Caco-2 (cell line): ENCODE data around the gene WDR76. TPM values are rescaled to one million over a fixed set of nuclear protein-coding genes. Genes with fewer than 3 reads are reported as not detected.
"Not testable (repeated sequence)": the region's sequence is repeated elsewhere in the genome, so short reads cannot be mapped to it uniquely, and the experiment has no call there.

Source experiments
- BruUV-seq: library from RNA; stranded (reverse); fragments of 400-500 nt; replicated peaks from 2 replicates; lab custom pipeline; 2021; lab: Mats Ljungman, UMichigan
- CTCF ChIA-PET: fragments of 300-600 bp; sonication (Branson Sonifier 250); formaldehyde crosslinking; loops from one replicate; lab custom pipeline; 2022; ENCODE audit warnings: antibody characterized with exemption; lab: Charles Lee
- POLR2A ChIA-PET: fragments of 300-600 bp; sonication (Branson Sonifier 250); formaldehyde crosslinking; loops from one replicate; lab custom pipeline; 2022; ENCODE audit warnings: antibody characterized with exemption; lab: Charles Lee
- DNase-seq, 2 experiments: peaks; one replicate each; pipeline versions ENCODE4 v3.0.0 to v3.0.0-alpha.2; 2020 to 2022
- H3K27me3 ChIP-seq: replicated peaks from 2 replicates; pipeline ENCODE4 v1.6.0; 2011; ENCODE audit warnings: low read length; ENCODE audit not compliant: control insufficient read depth, insufficient read depth
- H3K36me3 ChIP-seq: 2 replicates; pipeline ENCODE4 v1.5.1; 2011; ENCODE audit warnings: low read length; ENCODE audit not compliant: control insufficient read depth, insufficient read depth
- H3K4me1 ChIP-seq: fragments of 250-450 bp; sonication (Bioruptor Pico); 2 replicates; pipeline ENCODE4 v1.5.1; 2020; ENCODE audit warnings: mild to moderate bottlenecking
- H3K4me3 ChIP-seq: 2 replicates; pipeline ENCODE4 v1.5.1; 2011; ENCODE audit warnings: low read depth, mild to moderate bottlenecking, control low read depth, low read length
- H3K9me3 ChIP-seq: fragments of 250-450 bp; sonication (Bioruptor Pico); 2 replicates; pipeline ENCODE4 v1.5.1; 2020; ENCODE audit warnings: mild to moderate bottlenecking, moderate library complexity
- H3K27ac Mint-ChIP-seq: one replicate; pipeline ENCODE4 v1.8.0; 2022; ENCODE audit warnings: mixed read lengths; ENCODE audit not compliant: unreplicated experiment
- H3K27me3 Mint-ChIP-seq: one replicate; pipeline ENCODE4 v1.8.0; 2022; ENCODE audit warnings: mixed read lengths; ENCODE audit not compliant: insufficient read depth, unreplicated experiment
- H3K36me3 Mint-ChIP-seq: one replicate; pipeline ENCODE4 v1.8.0; 2022; ENCODE audit warnings: mild to moderate bottlenecking, mixed read lengths; ENCODE audit not compliant: insufficient read depth, unreplicated experiment
- H3K4me1 Mint-ChIP-seq: one replicate; pipeline ENCODE4 v1.8.0; 2022; ENCODE audit warnings: low read depth, mixed read lengths; ENCODE audit not compliant: unreplicated experiment
- H3K4me3 Mint-ChIP-seq: one replicate; pipeline ENCODE4 v1.8.0; 2022; ENCODE audit warnings: mild to moderate bottlenecking, moderate library complexity, mixed read lengths; ENCODE audit not compliant: unreplicated experiment
- H3K9me3 Mint-ChIP-seq: one replicate; pipeline ENCODE4 v1.8.0; 2022; ENCODE audit warnings: mixed read lengths; ENCODE audit not compliant: unreplicated experiment
- intact Hi-C: fragments of 100-400 bp; cut with micrococcal nuclease; formaldehyde crosslinking; loops from one replicate; pipeline ENCODE4 v1.10.0; 2022; ENCODE audit not compliant: unreplicated experiment
- total RNA-seq: library from RNA; stranded (reverse); gene quantifications from 2 replicates; pipeline ENCODE4 v1.2.3, GENCODE V29; 2022
- TF ChIP-seq, protein P1 (sequence below), 2 experiments: fragments of 200-600 bp in 1 of 2; IDR thresholded peaks; 1 replicate in 1 of 2; 2 replicates in 1 of 2; pipeline versions ENCODE4 v1.5.1 to v1.8.0; 2011 to 2022; ENCODE audit warnings: antibody characterized with exemption in 1 of 2, control low read depth in 1 of 2, inconsistent platforms in 1 of 2, low read depth in 1 of 2, low read length in 1 of 2, mild to moderate bottlenecking in 1 of 2, moderate library complexity in 1 of 2; ENCODE audit not compliant: insufficient read depth in 1 of 2, severe bottlenecking in 1 of 2, unreplicated experiment in 1 of 2

Gene WDR76
- total RNA-seq, 1 experiment from 2014 or later: 26.9 TPM

DNA sequence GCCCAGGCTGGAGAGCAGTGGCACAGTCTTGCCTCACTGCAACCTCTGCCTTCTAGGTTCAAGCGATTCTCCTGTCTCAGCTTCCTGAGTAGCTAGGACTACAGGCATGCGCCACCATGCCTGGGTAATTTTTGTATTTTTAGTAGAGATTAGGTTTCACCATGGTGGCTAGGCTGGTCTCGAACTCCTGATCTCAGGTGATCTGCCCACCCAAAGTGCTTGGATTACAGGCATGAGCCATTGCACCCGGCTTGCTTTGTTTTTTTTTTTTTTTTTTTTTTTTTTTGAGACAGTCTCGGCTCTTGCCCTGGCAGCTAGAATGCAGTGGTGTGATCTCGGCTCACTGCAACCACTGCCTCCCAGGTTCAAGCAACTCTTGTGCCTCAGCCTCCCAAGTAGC, 5.7 kb downstream of the WDR76 start:
- Mint-ChIP-seq H3K4me1 (peaks cover 11% of the 10 kb centered on the region), H3K36me3 (peaks cover 54% of the 10 kb centered on the region)
- H3K4me1 ChIP-seq, H3K27ac Mint-ChIP-seq, H3K9me3 ChIP-seq, H3K36me3 ChIP-seq, H3K4me3 Mint-ChIP-seq, H3K27me3 ChIP-seq, BruUV-seq, H3K4me3 ChIP-seq, intact Hi-C loops, DNase-seq, POLR2A ChIA-PET, H3K27me3 Mint-ChIP-seq, H3K9me3 Mint-ChIP-seq: not testable (repeated sequence)
- CTCF ChIA-PET: interaction anchor here (0.6 kb wide), 1 partner anchor 17 kb away, joined by 3 read pairs; no protein-coding TSS in a partner anchor

DNA sequence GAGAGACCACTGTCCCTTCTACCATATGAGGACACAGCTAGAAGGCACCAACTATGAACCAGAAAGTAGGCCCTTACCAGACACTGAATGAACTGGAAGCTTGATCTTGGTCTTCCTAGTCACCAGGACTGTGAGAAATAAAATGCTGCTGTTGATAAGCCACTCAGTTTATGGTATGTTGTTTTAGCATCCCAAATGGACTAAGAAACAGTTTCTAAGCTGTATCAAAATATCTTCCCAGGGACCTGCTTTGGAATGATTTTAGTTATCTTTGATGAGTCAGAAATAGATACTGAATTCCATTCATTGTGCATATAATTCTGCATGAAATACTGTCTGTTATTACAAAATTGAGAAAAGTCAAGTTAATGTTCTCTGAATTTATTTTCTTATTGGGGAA, 18.6 kb downstream of the WDR76 start:
- Histone ChIP-seq H3K4me3 (no peak overlapping the region), H3K36me3 (no peaks in the 10 kb centered on the region), H3K9me3 (no peaks in the 10 kb centered on the region), H3K4me1 (no peaks in the 10 kb centered on the region), H3K27me3 (no peaks in the 10 kb centered on the region)
- Mint-ChIP-seq H3K4me1 (no peaks in the 10 kb centered on the region), H3K9me3 (no peaks in the 10 kb centered on the region), H3K4me3 (no peak overlapping the region), H3K36me3 (peaks cover 47% of the 10 kb centered on the region), H3K27ac (no peak overlapping the region), H3K27me3 (no peaks in the 10 kb centered on the region)
- intact Hi-C loops: no loop called here
- TF ChIP-seq, protein P1, sequence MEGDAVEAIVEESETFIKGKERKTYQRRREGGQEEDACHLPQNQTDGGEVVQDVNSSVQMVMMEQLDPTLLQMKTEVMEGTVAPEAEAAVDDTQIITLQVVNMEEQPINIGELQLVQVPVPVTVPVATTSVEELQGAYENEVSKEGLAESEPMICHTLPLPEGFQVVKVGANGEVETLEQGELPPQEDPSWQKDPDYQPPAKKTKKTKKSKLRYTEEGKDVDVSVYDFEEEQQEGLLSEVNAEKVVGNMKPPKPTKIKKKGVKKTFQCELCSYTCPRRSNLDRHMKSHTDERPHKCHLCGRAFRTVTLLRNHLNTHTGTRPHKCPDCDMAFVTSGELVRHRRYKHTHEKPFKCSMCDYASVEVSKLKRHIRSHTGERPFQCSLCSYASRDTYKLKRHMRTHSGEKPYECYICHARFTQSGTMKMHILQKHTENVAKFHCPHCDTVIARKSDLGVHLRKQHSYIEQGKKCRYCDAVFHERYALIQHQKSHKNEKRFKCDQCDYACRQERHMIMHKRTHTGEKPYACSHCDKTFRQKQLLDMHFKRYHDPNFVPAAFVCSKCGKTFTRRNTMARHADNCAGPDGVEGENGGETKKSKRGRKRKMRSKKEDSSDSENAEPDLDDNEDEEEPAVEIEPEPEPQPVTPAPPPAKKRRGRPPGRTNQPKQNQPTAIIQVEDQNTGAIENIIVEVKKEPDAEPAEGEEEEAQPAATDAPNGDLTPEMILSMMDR (IDR thresholded peaks at IDR 0.05; ENCODE audit: insufficient read depth in 1 of 2, low read depth in 1 of 2, low read length in 1 of 2, severe bottlenecking in 1 of 2, unreplicated experiment in 1 of 2): no peak
- DNase-seq: no peak
- CTCF ChIA-PET: no interaction called here
- BruUV-seq: no TSS peak
- POLR2A ChIA-PET: no interaction called here

DNA sequence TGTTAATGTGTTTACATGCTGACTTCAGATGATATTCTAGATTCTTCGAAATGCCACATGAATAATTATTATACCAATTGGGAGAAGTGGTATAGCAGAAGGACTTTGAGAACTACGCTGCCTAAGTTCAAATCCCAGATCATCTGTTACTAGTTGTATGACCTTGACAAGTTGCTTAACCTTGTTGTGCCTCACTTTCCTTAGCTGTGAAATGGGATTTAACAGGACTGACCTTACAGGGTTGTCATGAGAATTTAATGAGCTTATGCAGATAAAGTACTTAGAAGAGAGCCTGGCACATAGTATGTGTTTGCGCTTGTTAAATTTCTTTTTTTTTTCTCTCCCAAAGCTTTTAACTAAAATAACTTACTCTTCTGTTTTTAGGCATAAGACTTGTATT, 24.4 kb downstream of the WDR76 start:
- H3K9me3 ChIP-seq: no peaks in the 10 kb centered on the region
- no peaks in the 10 kb centered on the region for H3K27me3 Mint-ChIP-seq
- H3K27ac Mint-ChIP-seq: no peak overlapping the region
- no peaks in the 10 kb centered on the region for H3K4me1 Mint-ChIP-seq
- H3K36me3 Mint-ChIP-seq: peaks cover 28% of the 10 kb centered on the region
- no peak for DNase-seq
- BruUV-seq: no TSS peak
- H3K36me3 ChIP-seq: no peaks in the 10 kb centered on the region
- intact Hi-C loops: no loop called here
- CTCF ChIA-PET: no interaction called here
- no peaks in the 10 kb centered on the region for H3K9me3 Mint-ChIP-seq
- H3K4me3 ChIP-seq: no peak overlapping the region
- TF ChIP-seq, protein P1 (IDR thresholded peaks at IDR 0.05; ENCODE audit: insufficient read depth in 1 of 2, low read depth in 1 of 2, low read length in 1 of 2, severe bottlenecking in 1 of 2, unreplicated experiment in 1 of 2): no peak
- no peaks in the 10 kb centered on the region for H3K4me1 ChIP-seq
- POLR2A ChIA-PET: no interaction called here
- H3K4me3 Mint-ChIP-seq: no peak overlapping the region
- no peaks in the 10 kb centered on the region for H3K27me3 ChIP-seq

DNA sequence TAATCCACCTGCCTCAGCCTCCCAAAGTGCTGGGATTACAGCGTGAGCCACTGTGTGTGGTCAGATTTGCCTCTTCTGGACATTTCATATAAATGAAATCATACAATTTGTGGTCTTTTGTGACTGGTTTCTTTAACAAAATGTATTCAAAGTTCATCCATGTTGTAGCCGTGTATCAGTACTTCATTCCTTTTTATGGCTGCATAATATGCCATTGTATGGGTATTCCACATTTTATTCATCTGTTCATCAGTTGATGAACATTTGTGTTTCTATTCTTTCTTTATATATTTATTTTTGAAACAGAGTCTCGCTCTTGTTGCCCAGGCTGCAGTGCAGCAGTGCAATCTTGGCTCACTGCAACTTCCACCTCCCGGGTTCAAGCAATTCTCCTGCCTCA, 25.8 kb downstream of the WDR76 start:
- intact Hi-C loops: no loop called here
- DNase-seq: no peak
- H3K4me1 ChIP-seq: no peaks in the 10 kb centered on the region
- H3K4me1 Mint-ChIP-seq: no peaks in the 10 kb centered on the region
- no peaks in the 10 kb centered on the region for H3K9me3 ChIP-seq
- no peak overlapping the region for H3K27ac Mint-ChIP-seq
- no peaks in the 10 kb centered on the region for H3K27me3 Mint-ChIP-seq
- H3K27me3 ChIP-seq: no peaks in the 10 kb centered on the region
- H3K36me3 Mint-ChIP-seq: peaks cover 32% of the 10 kb centered on the region
- no TSS peak for BruUV-seq
- H3K4me3 ChIP-seq: no peak overlapping the region
- no peaks in the 10 kb centered on the region for H3K9me3 Mint-ChIP-seq
- ChIA-PET POLR2A (no interaction called here), CTCF (no interaction called here)
- H3K36me3 ChIP-seq: no peaks in the 10 kb centered on the region
- TF ChIP-seq, protein P1 (IDR thresholded peaks at IDR 0.05; ENCODE audit: insufficient read depth in 1 of 2, low read depth in 1 of 2, low read length in 1 of 2, severe bottlenecking in 1 of 2, unreplicated experiment in 1 of 2): no peak
- no peak overlapping the region for H3K4me3 Mint-ChIP-seq
